ENCODE data around the gene SMIM38. TPM values are rescaled to one million over a fixed set of nuclear protein-coding genes. Genes with fewer than 3 reads are reported as not detected.

Gene SMIM38
- total RNA-seq, 2 donors from 2014 or later = 3.0 to 4.2 TPM

DNA sequence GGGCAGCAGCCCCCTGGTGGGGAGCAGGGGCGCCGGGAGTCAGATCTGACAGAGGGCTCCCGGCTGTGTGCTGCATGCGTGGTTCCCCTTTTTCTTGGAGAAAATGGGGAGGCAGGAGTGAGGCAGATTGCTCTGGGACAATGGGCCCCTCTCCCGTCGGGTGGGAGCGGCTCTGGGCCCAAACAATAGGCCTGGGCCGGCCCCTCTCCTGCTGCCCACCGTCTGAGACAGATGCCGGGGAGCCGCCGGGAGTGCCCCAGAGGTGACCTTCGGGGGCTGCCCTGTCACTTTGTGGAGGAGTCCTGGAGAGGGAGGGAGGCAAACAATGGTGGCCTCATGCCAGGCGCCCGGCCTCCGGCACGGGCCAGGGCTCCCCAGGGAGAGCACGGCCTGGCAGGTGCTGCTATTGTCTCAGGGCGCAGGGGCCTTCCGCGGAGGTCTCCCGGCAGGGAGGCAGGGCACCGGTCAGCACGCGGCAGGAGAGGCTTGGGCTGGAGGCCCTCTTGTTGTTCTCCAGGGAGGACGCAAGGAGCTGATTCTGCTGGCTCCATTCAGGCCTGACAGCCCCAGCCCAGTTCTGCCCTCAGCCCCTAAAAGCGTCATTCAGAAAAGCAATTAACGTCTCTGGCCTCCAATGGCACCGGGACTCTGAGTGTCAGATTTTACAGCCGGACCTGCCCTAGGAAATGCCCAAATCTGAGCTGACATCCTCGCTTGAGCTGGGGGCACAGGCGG lies 44.8 kb downstream of the SMIM38 start:
- no peak for ATAC-seq (ENCODE audit: insufficient number of reproducible peaks, low FRiP score, low read depth)
- TF ChIP-seq, protein P1, sequence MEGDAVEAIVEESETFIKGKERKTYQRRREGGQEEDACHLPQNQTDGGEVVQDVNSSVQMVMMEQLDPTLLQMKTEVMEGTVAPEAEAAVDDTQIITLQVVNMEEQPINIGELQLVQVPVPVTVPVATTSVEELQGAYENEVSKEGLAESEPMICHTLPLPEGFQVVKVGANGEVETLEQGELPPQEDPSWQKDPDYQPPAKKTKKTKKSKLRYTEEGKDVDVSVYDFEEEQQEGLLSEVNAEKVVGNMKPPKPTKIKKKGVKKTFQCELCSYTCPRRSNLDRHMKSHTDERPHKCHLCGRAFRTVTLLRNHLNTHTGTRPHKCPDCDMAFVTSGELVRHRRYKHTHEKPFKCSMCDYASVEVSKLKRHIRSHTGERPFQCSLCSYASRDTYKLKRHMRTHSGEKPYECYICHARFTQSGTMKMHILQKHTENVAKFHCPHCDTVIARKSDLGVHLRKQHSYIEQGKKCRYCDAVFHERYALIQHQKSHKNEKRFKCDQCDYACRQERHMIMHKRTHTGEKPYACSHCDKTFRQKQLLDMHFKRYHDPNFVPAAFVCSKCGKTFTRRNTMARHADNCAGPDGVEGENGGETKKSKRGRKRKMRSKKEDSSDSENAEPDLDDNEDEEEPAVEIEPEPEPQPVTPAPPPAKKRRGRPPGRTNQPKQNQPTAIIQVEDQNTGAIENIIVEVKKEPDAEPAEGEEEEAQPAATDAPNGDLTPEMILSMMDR (IDR thresholded peaks at IDR 0.05) = no peak
- no peaks in the 10 kb centered on the region for H3K27me3 ChIP-seq (replicated peaks; ENCODE audit: insufficient read depth)
- DNase-seq (ENCODE audit: low spot score) = no peak
- no peak overlapping the region for H3K27ac ChIP-seq
- no peak overlapping the region for H3K4me3 ChIP-seq
- H3K36me3 ChIP-seq = no peaks in the 10 kb centered on the region
- peaks cover 4 to 10% of the 10 kb centered on the region in 2 donors for H3K4me1 ChIP-seq (ENCODE audit: control insufficient read depth in 1 of 2, low read depth in 2 of 2)
- no peaks in the 10 kb centered on the region for H3K9me3 ChIP-seq

DNA sequence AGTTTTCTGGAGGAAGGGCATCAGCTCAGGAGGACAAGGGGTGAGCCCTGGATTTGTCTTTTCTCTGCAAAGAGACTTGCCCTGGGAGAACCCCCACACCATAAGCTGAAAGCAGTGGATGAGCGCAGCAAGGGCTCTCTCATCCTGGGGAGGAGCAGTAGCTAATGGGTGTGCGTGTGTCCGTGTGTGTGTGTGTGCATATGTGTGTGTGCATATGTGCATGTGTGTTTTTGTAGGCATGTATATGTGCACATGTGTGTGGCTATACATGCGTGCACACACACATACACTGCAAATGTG lies 45.3 kb downstream of the SMIM38 start:
- peaks cover 4 to 10% of the 10 kb centered on the region in 2 donors for H3K4me1 ChIP-seq (ENCODE audit: control insufficient read depth in 1 of 2, low read depth in 2 of 2)
- H3K4me3 ChIP-seq = no peak overlapping the region
- no peak overlapping the region for H3K27ac ChIP-seq
- DNase-seq (ENCODE audit: low spot score) (no peak), ATAC-seq (ENCODE audit: insufficient number of reproducible peaks, low FRiP score, low read depth) (no peak)
- no peaks in the 10 kb centered on the region for H3K36me3 ChIP-seq
- H3K9me3 ChIP-seq = no peaks in the 10 kb centered on the region
- no peaks in the 10 kb centered on the region for H3K27me3 ChIP-seq (replicated peaks; ENCODE audit: insufficient read depth)
- TF ChIP-seq, protein P1 (IDR thresholded peaks at IDR 0.05) = no peak

GRCh38 chr11:69201764-69202370 lies 46.1 kb downstream of the SMIM38 start:
- H3K27ac ChIP-seq = no peak overlapping the region
- DNase-seq (ENCODE audit: low spot score) = no peak
- H3K9me3 ChIP-seq = no peaks in the 10 kb centered on the region
- TF ChIP-seq, protein P1 (IDR thresholded peaks at IDR 0.05) = no peak
- H3K4me3 ChIP-seq = no peak overlapping the region
- no peaks in the 10 kb centered on the region for H3K27me3 ChIP-seq (replicated peaks; ENCODE audit: insufficient read depth)
- H3K36me3 ChIP-seq = no peaks in the 10 kb centered on the region
- no peak for ATAC-seq (ENCODE audit: insufficient number of reproducible peaks, low FRiP score, low read depth)
- peaks cover 4 to 10% of the 10 kb centered on the region in 2 donors for H3K4me1 ChIP-seq (ENCODE audit: control insufficient read depth in 1 of 2, low read depth in 2 of 2)

DNA sequence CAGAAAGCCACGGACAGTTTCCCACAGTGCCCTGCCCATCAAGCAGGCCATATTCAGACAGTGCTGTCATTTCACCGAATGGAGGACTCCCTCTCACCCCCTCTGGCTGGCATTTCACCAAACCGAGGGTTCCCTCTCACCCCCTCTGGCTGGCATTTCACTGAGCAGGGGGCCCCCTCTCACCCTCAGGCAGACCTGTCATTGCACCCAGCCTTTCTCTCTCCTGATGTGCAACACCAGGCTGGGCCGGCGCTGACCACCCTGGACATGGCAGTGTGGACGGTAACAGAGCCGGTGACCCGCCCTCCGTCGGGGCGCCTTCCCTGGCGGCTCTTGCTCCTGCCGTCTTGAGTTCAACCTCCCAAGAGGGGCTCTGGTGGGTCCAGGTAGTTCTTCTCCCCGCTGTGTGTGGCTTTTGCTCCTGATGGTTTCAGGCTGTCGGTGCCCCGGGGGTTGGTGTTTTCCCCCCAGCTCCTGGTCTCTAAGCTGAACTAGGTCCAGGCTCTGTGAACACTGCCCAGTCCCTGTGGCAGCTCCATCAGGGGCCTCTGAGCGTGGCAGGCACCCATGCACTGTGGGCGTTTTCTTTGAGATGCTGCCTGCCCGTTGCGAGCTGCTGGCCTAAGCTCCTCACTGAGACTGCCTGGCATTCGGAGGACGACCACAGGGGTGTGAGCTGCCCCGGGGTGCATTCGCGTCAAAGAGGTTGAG lies 46.9 kb downstream of the SMIM38 start:
- no peak for DNase-seq (ENCODE audit: low spot score)
- Histone ChIP-seq H3K4me1 (ENCODE audit: control insufficient read depth in 1 of 2, low read depth in 2 of 2) (peaks cover 4 to 10% of the 10 kb centered on the region in 2 donors), H3K9me3 (no peaks in the 10 kb centered on the region), H3K27me3 (replicated peaks; ENCODE audit: insufficient read depth) (no peaks in the 10 kb centered on the region), H3K4me3 (peak overlapping the region; percentile 54), H3K36me3 (no peaks in the 10 kb centered on the region), H3K27ac (no peak overlapping the region)
- TF ChIP-seq, protein P1 (IDR thresholded peaks at IDR 0.05) = no peak
- ATAC-seq (ENCODE audit: insufficient number of reproducible peaks, low FRiP score, low read depth) = no peak

DNA sequence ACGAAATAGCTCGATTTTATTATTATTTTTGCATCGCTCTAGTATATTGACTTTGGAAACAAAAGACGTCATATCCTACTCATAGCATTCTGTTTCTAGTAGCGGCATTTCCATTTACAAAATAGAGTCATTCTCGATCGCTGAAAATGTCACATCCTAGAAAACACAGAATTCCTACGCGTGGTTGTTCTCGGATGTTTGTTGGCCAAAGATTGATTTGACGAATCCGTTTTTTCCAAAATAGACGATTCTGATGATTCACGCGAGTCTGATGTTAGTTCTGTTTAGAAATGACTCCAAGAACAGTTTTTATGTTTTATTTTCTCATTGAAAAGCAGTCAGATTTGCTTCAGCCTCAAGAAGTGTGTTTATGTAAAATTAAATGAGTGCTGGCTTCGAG lies 47.6 kb downstream of the SMIM38 start:
- ATAC-seq (ENCODE audit: insufficient number of reproducible peaks, low FRiP score, low read depth) (no peak), DNase-seq (ENCODE audit: low spot score) (no peak)
- Histone ChIP-seq H3K4me3 (peak overlapping the region; percentile 54), H3K27me3 (replicated peaks; ENCODE audit: insufficient read depth) (no peaks in the 10 kb centered on the region), H3K27ac (no peak overlapping the region), H3K36me3 (no peaks in the 10 kb centered on the region), H3K4me1 (ENCODE audit: control insufficient read depth in 1 of 2, low read depth in 2 of 2) (peaks cover 4 to 10% of the 10 kb centered on the region in 2 donors), H3K9me3 (no peaks in the 10 kb centered on the region)
- TF ChIP-seq, protein P1 (IDR thresholded peaks at IDR 0.05) = no peak

All from thoracic aorta (tissue), 2 donors.